ENCODE results near the gene SLC19A1.

DNA sequence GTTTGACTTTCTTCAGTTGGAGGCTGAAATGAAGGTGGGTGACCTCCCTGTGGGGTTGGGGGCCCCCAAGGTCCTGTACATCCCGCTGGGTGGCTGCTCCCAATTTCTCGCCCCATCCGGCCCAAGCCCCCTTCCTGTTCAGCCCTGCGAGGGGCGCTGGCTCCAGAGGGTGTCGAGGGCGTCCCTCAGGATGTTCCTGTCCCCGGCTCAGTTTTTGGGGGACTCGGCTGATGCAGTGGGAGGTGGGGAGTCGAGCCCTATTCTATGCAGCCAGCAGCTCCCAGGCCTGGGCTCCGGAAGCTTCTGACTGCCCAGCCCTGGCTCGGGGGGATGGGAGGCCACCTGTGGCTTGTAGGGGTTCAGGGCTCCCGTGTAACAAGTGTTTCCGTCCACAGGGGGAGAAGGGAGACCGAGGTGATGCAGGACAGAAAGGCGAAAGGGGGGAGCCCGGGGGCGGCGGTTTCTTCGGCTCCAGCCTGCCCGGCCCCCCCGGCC is 38.2 kb downstream of the SLC19A1 start:
- TF ChIP-seq, protein P1, sequence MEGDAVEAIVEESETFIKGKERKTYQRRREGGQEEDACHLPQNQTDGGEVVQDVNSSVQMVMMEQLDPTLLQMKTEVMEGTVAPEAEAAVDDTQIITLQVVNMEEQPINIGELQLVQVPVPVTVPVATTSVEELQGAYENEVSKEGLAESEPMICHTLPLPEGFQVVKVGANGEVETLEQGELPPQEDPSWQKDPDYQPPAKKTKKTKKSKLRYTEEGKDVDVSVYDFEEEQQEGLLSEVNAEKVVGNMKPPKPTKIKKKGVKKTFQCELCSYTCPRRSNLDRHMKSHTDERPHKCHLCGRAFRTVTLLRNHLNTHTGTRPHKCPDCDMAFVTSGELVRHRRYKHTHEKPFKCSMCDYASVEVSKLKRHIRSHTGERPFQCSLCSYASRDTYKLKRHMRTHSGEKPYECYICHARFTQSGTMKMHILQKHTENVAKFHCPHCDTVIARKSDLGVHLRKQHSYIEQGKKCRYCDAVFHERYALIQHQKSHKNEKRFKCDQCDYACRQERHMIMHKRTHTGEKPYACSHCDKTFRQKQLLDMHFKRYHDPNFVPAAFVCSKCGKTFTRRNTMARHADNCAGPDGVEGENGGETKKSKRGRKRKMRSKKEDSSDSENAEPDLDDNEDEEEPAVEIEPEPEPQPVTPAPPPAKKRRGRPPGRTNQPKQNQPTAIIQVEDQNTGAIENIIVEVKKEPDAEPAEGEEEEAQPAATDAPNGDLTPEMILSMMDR (IDR thresholded peaks at IDR 0.05): no peak
- TF ChIP-seq EP300 (IDR thresholded peaks at IDR 0.05): no peak
- no peak for TF ChIP-seq POLR2A (IDR thresholded peaks at IDR 0.05; ENCODE audit: low read depth)
